PC-9 (cell line): ENCODE data around the gene DDX27. TPM values are rescaled to one million over a fixed set of nuclear protein-coding genes. Genes with fewer than 3 reads are reported as not detected.

ENCODE experiments used
- BruUV-seq: library from RNA; stranded (reverse); fragments of 400-500 nt; replicated peaks from 2 replicates; lab custom pipeline; 2021; lab: Mats Ljungman, UMichigan
- CTCF ChIA-PET: fragments of 300-600 bp; sonication (Branson Sonifier 250); formaldehyde crosslinking; loops from one replicate; lab custom pipeline; 2022; ENCODE audit warnings: antibody characterized with exemption; lab: Charles Lee
- POLR2A ChIA-PET: fragments of 300-600 bp; sonication (Branson Sonifier 250); formaldehyde crosslinking; loops from one replicate; lab custom pipeline; 2022; ENCODE audit warnings: antibody characterized with exemption; ENCODE audit not compliant: unreplicated experiment; lab: Charles Lee
- DNase-seq, 2 experiments: peaks; one replicate each; pipeline versions ENCODE4 v3.0.0 to v3.0.0-alpha.2; 2015 to 2022; ENCODE audit warnings: mixed read lengths in 1 of 2
- H2AFZ ChIP-seq: fragments of 200-600 bp; sonication (generic); 2 replicates; pipeline ENCODE4 v1.8.1; 2017; ENCODE audit warnings: antibody characterized with exemption
- H3F3A ChIP-seq: fragments of 200-600 bp; sonication (generic); 2 replicates; pipeline ENCODE4 v1.8.1; 2017; ENCODE audit warnings: antibody characterized with exemption, mild to moderate bottlenecking, low read depth; ENCODE audit not compliant: insufficient read depth
- H3K27ac ChIP-seq: fragments of 200-600 bp; sonication (generic); 2 replicates; pipeline ENCODE4 v1.6.1; 2016; ENCODE audit warnings: mixed run types
- H3K27me3 ChIP-seq: fragments of 200-600 bp; sonication (generic); 2 replicates; pipeline ENCODE4 v1.6.1; 2016; ENCODE audit warnings: low read depth, mixed run types; ENCODE audit not compliant: insufficient read depth
- H3K36me3 ChIP-seq: fragments of 200-600 bp; sonication (generic); 2 replicates; pipeline ENCODE4 v1.6.1; 2016; ENCODE audit warnings: low read depth, mixed run types
- H3K4me1 ChIP-seq: fragments of 200-600 bp; sonication (generic); replicated peaks from 2 replicates; pipeline ENCODE4 v1.6.1; 2016; ENCODE audit warnings: mixed run types; ENCODE audit not compliant: insufficient read depth
- H3K4me2 ChIP-seq: fragments of 200-600 bp; sonication (generic); 2 replicates; pipeline ENCODE4 v1.6.1; 2017; ENCODE audit warnings: mixed run types
- H3K4me3 ChIP-seq: fragments of 200-600 bp; sonication (generic); 2 replicates; pipeline ENCODE4 v1.6.1; 2016; ENCODE audit warnings: mixed run types
- H3K79me2 ChIP-seq: fragments of 200-600 bp; sonication (generic); 2 replicates; pipeline ENCODE4 v1.6.1; 2017; ENCODE audit warnings: low read depth, mixed run types
- H3K9me2 ChIP-seq: fragments of 200-600 bp; sonication (generic); 2 replicates; pipeline ENCODE4 v1.8.1; 2017; ENCODE audit warnings: mild to moderate bottlenecking; ENCODE audit not compliant: insufficient read depth
- H3K9me3 ChIP-seq: fragments of 200-600 bp; sonication (generic); 2 replicates; pipeline ENCODE4 v1.8.1; 2016; ENCODE audit warnings: low read depth; ENCODE audit not compliant: insufficient read depth
- H4K20me1 ChIP-seq: fragments of 200-600 bp; sonication (generic); 2 replicates; pipeline ENCODE4 v1.8.1; 2017; ENCODE audit not compliant: insufficient read depth
- EZH2 ChIP-seq: fragments of 200-600 bp; sonication (generic); IDR thresholded peaks from 2 replicates; pipeline ENCODE4 v1.8.0; 2017; ENCODE audit warnings: antibody characterized with exemption, low read depth
- intact Hi-C: fragments of 100-400 bp; cut with micrococcal nuclease; formaldehyde crosslinking; loops from one replicate; pipeline ENCODE4 v1.10.0; 2022; ENCODE audit not compliant: unreplicated experiment
- total RNA-seq: library from RNA; stranded (reverse); gene quantifications from 2 replicates; pipeline ENCODE4 v1.2.3, GENCODE V29; 2021
- TF ChIP-seq, protein P1 (sequence below): fragments of 200-600 bp; sonication (generic); conservative IDR thresholded peaks from 2 replicates; pipeline ENCODE4 v1.6.1; 2017; ENCODE audit warnings: mixed run types, antibody characterized with exemption, mild to moderate bottlenecking, moderate library complexity

The DDX27 gene
- total RNA-seq, 1 experiment from 2014 or later: 64.4 TPM

DNA sequence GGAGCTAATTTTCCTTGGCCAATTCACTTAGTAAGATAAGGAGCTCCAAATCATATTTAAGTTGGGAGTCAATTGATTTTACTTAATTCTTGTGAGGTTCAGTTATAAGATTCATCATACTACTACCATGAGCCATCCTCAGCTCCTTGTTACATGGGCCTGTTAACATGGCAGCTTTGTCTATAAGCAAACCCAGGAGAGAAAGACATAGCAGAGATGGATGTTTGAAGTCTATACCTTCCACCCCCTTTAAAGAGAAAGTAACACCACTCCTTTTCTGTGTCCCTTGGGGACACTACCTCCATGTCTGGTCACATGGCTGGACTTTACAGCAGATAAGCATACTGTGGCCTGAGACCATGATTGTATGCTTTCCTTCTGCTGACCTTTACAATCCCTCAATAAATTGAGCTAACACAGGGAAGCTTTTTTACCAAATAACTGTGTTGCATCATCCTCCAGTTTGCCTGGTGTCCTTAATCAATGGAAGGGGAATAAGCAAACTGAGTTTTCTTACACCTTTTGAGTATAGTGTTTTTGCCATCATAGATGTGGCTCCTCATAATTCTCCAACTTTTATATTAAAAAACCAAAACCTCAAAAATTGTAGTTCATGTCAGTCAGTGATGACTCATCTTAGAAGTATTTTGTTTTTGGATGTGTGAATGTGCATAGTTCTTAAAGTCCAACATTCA lies 68.5 kb downstream of the DDX27 start:
- peak overlapping the region; percentile 92 for H3K4me2 ChIP-seq
- peaks cover 80% of the 10 kb centered on the region for H3K36me3 ChIP-seq
- intact Hi-C loops: loop anchor here (2.0 kb wide), 1 partner anchor 19 kb away; no protein-coding TSS in a partner anchor
- H3K79me2 ChIP-seq: peaks cover 61% of the 10 kb centered on the region
- H3F3A ChIP-seq: peaks cover 100% of the 10 kb centered on the region
- peaks cover 46% of the 10 kb centered on the region for H3K9me3 ChIP-seq
- H3K27me3 ChIP-seq: peaks cover 5% of the 10 kb centered on the region; the same call in 1 of the 2 replicates
- H3K27ac ChIP-seq: peak overlapping the region; percentile 82
- no TSS peak for BruUV-seq
- peak overlapping the region; percentile 9; the same call in 1 of the 2 replicates for H3K4me3 ChIP-seq
- ChIA-PET CTCF (interaction anchor here (0.6 to 0.7 kb wide), 2 partner anchors 20 to 41 kb away, joined by 3 to 4 read pairs; no protein-coding TSS in a partner anchor), POLR2A (interaction anchor here (0.7 kb wide), 2 partner anchors 18 to 33 kb away, joined by 5 to 6 read pairs; no protein-coding TSS in a partner anchor)
- peaks cover 90% of the 10 kb centered on the region for H4K20me1 ChIP-seq
- no peaks in the 10 kb centered on the region for H3K9me2 ChIP-seq
- DNase-seq: peak in 1 of 2 experiments; percentile 73
- no peak for TF ChIP-seq EZH2
- TF ChIP-seq, protein P1, sequence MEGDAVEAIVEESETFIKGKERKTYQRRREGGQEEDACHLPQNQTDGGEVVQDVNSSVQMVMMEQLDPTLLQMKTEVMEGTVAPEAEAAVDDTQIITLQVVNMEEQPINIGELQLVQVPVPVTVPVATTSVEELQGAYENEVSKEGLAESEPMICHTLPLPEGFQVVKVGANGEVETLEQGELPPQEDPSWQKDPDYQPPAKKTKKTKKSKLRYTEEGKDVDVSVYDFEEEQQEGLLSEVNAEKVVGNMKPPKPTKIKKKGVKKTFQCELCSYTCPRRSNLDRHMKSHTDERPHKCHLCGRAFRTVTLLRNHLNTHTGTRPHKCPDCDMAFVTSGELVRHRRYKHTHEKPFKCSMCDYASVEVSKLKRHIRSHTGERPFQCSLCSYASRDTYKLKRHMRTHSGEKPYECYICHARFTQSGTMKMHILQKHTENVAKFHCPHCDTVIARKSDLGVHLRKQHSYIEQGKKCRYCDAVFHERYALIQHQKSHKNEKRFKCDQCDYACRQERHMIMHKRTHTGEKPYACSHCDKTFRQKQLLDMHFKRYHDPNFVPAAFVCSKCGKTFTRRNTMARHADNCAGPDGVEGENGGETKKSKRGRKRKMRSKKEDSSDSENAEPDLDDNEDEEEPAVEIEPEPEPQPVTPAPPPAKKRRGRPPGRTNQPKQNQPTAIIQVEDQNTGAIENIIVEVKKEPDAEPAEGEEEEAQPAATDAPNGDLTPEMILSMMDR: no peak
- peaks cover 67% of the 10 kb centered on the region for H3K4me1 ChIP-seq
- no peak overlapping the region for H2AFZ ChIP-seq

DNA sequence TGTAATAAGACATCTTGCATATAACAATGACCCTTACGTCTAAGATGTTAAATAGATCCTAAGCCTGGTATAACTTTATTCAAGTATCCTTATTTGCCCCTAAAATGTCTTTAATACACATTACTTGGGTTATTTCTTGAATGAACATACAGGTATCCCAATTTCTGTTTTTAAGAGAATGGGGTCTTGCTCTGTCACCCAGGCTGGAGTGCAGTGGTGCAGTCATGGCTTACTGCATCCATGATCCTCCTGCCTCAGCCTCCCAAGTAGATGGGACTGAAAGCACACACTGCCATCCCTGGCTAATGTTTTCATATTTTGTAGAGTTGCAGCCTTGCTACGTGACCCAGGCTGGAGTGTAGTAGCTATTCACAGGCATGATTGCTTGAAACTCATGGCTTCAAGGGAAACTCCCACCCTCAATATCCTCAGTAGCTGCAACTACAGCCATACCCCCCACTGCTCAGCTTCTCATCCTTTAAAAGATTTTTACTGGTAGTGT lies 69.1 kb downstream of the DDX27 start:
- no peak for DNase-seq
- Histone ChIP-seq H3K79me2 (peaks cover 55% of the 10 kb centered on the region), H3K9me3 (peaks cover 40% of the 10 kb centered on the region)

More for the DNA sequence above, 69.1 kb downstream of the DDX27 start:
- peak overlapping the region; percentile 92 for H3K4me2 ChIP-seq
- H3K9me2 ChIP-seq: no peaks in the 10 kb centered on the region
- no TSS peak for BruUV-seq
- peaks cover 84% of the 10 kb centered on the region for H4K20me1 ChIP-seq
- CTCF ChIA-PET: no interaction called here
- H3K4me1 ChIP-seq: peaks cover 61% of the 10 kb centered on the region
- peaks cover 74% of the 10 kb centered on the region for H3K36me3 ChIP-seq
- peak overlapping the region; percentile 82 for H3K27ac ChIP-seq
- H3K27me3 ChIP-seq: 0 out of 2 replicates have a peak, but pooled peaks cover 4% of the 10 kb centered on the region
- H2AFZ ChIP-seq: no peak overlapping the region
- intact Hi-C loops: loop anchor here (2.0 kb wide), 1 partner anchor 18 kb away; no protein-coding TSS in a partner anchor
- no peak for TF ChIP-seq EZH2
- TF ChIP-seq, protein P1: no peak
- POLR2A ChIA-PET: no interaction called here
- H3K4me3 ChIP-seq: peak overlapping the region; percentile 9; the same call in 1 of the 2 replicates
- H3F3A ChIP-seq: peaks cover 100% of the 10 kb centered on the region
